ENCODE measurements around the gene PLCL2. TPM values are rescaled to one million over a fixed set of nuclear protein-coding genes. Genes with fewer than 3 reads are reported as not detected.

The PLCL2 gene
- total and polyA plus RNA-seq, 11 donors = 10.4 to 80.9 (median 53.0) TPM

DNA sequence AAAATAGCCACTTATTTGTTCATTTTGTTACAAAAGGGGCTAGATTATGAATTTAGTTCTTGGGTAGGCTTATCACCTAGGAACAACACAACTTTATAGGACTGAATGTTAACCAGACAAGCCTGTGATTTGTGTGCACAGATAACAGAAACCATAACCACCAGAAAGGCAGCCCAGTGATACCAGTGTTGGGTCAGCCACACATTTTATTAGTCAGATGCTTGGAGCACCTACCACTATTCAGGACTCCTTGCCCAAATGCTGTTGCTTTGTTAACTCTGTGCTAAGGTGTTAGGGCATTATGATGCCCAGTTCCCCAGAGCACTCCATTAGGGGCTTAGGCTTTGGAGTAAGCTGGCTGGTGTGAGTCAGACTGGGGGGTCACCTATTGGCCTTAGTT is 22.5 kb downstream of the PLCL2 start:
- H3K4me1 ChIP-seq = peaks cover 7 to 84% (median 66%) of the 10 kb centered on the region in 12 donors
- TF ChIP-seq POLR2A (IDR thresholded peaks at IDR 0.05) = no peak
- TF ChIP-seq, protein P1, sequence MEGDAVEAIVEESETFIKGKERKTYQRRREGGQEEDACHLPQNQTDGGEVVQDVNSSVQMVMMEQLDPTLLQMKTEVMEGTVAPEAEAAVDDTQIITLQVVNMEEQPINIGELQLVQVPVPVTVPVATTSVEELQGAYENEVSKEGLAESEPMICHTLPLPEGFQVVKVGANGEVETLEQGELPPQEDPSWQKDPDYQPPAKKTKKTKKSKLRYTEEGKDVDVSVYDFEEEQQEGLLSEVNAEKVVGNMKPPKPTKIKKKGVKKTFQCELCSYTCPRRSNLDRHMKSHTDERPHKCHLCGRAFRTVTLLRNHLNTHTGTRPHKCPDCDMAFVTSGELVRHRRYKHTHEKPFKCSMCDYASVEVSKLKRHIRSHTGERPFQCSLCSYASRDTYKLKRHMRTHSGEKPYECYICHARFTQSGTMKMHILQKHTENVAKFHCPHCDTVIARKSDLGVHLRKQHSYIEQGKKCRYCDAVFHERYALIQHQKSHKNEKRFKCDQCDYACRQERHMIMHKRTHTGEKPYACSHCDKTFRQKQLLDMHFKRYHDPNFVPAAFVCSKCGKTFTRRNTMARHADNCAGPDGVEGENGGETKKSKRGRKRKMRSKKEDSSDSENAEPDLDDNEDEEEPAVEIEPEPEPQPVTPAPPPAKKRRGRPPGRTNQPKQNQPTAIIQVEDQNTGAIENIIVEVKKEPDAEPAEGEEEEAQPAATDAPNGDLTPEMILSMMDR (IDR thresholded peaks at IDR 0.05) = no peak
- peak overlapping the region in 11 of 12 donors; percentile 7 to 67 (median 56) for H3K27ac ChIP-seq
- H3K36me3 ChIP-seq = no peaks in the 10 kb centered on the region
- DNase-seq (no peak), ATAC-seq (peak; percentile 25 to 44 (median 33))
- peak overlapping the region in 1 of 12 donors; percentile 3 for H3K4me3 ChIP-seq
- H3K9me3 ChIP-seq = no peaks in the 10 kb centered on the region
- no peaks in the 10 kb centered on the region for H3K27me3 ChIP-seq
- intact Hi-C loops (cut with DNase I) = loop anchor here in 1 of 10 donors (5.0 kb wide), 1 partner anchor 35 kb away; no protein-coding TSS in a partner anchor

DNA sequence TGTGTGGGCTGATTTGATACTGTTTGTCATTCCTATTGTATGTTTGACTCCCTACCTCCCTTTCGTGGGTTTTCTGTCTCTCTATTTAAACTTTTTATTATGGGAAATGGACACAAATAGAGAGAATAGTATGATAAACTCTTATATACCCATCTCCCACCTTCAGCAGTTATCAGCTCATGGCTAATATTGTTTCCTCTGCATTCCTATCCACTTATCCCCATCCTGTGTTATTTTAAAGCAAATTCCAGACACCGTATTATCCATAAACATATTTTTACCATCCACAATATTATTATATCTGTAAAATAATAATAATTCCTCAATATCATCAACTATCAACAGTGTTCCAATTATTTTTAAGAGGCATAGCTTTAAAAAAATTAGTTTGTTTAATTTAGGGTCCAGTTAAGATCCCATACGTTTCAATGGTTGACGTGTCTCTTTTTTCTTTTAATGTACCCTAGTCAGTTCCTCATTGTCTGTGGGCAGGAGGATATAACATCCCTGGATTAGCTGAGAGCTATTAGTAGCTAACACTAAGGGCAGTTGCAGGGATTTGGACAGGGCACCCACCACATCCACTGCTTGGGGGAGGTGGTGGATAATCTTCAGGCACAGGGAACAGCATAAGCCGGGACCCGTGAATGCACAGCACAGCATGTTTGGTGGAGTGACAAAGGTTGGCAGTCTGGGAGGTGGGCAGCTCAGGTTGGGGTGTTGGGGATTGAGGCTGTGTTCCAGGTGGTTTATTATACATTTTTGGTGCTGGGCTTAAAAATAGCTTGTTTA is 23.5 kb downstream of the PLCL2 start:
- Histone ChIP-seq H3K4me1 (peaks cover 7 to 88% (median 70%) of the 10 kb centered on the region in 12 donors), H3K27me3 (no peaks in the 10 kb centered on the region), H3K4me3 (no peak overlapping the region), H3K36me3 (no peaks in the 10 kb centered on the region), H3K27ac (peak overlapping the region in 11 of 12 donors; percentile 6 to 67 (median 55)), H3K9me3 (no peaks in the 10 kb centered on the region)
- intact Hi-C loops (cut with DNase I) = loop anchor here in 1 of 10 donors (5.0 kb wide), 1 partner anchor 34 kb away; no protein-coding TSS in a partner anchor
- DNase-seq = no peak
- WGBS, 4 donors = 45 to 55% (median 47%) methylated on average over 6 of the region's 6 CpGs
- no peak for TF ChIP-seq POLR2A (IDR thresholded peaks at IDR 0.05)
- TF ChIP-seq, protein P1 (IDR thresholded peaks at IDR 0.05) = no peak
- ATAC-seq = peak in 3 of 4 donors; percentile 5 to 23 (median 9)

- no peaks in the 10 kb centered on the region for H3K27me3 ChIP-seq
- H3K27ac ChIP-seq = peak overlapping the region in 2 of 12 donors; percentile 62 to 67
- 50 to 60% (median 57%) methylated on average over 2 of the region's 2 CpGs for WGBS, 4 donors
- intact Hi-C loops (cut with DNase I) = loop anchor here in 1 of 10 donors (5.0 kb wide), 1 partner anchor 33 kb away; no protein-coding TSS in a partner anchor
- H3K36me3 ChIP-seq = no peaks in the 10 kb centered on the region
- H3K4me3 ChIP-seq = no peak overlapping the region
- H3K9me3 ChIP-seq = no peaks in the 10 kb centered on the region
- H3K4me1 ChIP-seq = peaks cover 7 to 85% (median 67%) of the 10 kb centered on the region in 12 donors
- no peak for ATAC-seq
- DNase-seq = no peak
- TF ChIP-seq, protein P1 (IDR thresholded peaks at IDR 0.05) = no peak
- TF ChIP-seq POLR2A (IDR thresholded peaks at IDR 0.05) = no peak
Measured at GRCh38 chr3:16908896-16909295, 24.1 kb downstream of the PLCL2 start.

DNA sequence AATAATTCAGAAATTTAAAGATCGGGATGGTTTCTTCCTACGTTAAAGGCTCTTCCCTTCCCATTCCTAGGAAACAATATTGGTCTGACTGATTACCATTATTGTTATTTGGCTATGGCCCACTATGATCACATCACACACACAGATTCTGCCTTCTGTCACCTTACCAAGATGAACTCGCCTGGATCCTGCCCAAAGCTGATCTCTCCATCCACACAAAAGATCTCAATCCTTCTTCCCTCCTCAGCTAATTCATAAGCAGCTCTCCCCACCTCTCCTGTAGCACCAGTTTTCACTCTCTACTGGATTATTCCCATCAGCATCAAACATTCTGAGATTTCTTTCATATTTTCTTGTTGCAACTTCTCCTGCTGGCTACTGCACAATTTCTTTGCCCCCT is 25.0 kb downstream of the PLCL2 start:
- no peak for ATAC-seq
- Histone ChIP-seq H3K27me3 (no peaks in the 10 kb centered on the region), H3K36me3 (no peaks in the 10 kb centered on the region), H3K4me1 (peaks cover 7 to 84% (median 61%) of the 10 kb centered on the region in 12 donors), H3K27ac (peak overlapping the region in 3 of 12 donors; percentile 5 to 67 (median 11)), H3K4me3 (no peak overlapping the region), H3K9me3 (no peaks in the 10 kb centered on the region)
- 77 to 89% (median 82%) methylated on average over 3 of the region's 3 CpGs for WGBS, 4 donors
- no peak for TF ChIP-seq POLR2A (IDR thresholded peaks at IDR 0.05)
- TF ChIP-seq, protein P1 (IDR thresholded peaks at IDR 0.05) = no peak
- no peak for DNase-seq
- intact Hi-C loops (cut with DNase I) = loop anchor here in 1 of 10 donors (5.0 kb wide), 1 partner anchor 32 kb away; no protein-coding TSS in a partner anchor
